DMS153 treated with DMSO at 0.1 percent for 48 hours (cell line): Measurements from ENCODE around the gene EXOC6B.
"Not testable (repeated sequence)": the region's sequence is repeated elsewhere in the genome, so short reads cannot be mapped to it uniquely, and the experiment has no call there.

ENCODE experiments used
- DNase-seq: peaks from one replicate; lab custom pipeline; 2025; ENCODE audit not compliant: unreplicated experiment; lab: John Stamatoyannopoulos, UW

EXOC6B gene

DNA sequence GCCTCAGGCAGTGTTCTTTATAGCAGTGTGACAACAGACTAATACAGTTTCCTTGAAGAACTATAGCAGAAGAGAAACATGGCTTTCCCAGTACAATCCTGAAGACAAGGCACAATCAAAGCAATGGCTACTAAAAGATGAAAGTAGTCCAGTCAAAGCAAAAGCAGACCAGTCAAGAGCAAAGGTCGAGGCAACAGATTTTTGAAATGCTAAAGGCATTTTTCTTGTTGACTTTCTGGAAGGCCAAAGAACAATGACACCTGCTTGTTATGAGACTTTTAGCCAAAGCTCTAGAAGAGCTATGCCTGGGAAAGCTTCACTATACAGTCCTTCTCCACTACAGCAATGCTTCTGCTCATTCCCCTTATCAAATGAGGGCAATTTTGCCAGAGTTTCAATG is 269.9 kb downstream of the EXOC6B start:
- no peak for DNase-seq

GRCh38 chr2:72555363-72555762 is 270.5 kb downstream of the EXOC6B start:
- not testable (repeated sequence) for DNase-seq

DNA sequence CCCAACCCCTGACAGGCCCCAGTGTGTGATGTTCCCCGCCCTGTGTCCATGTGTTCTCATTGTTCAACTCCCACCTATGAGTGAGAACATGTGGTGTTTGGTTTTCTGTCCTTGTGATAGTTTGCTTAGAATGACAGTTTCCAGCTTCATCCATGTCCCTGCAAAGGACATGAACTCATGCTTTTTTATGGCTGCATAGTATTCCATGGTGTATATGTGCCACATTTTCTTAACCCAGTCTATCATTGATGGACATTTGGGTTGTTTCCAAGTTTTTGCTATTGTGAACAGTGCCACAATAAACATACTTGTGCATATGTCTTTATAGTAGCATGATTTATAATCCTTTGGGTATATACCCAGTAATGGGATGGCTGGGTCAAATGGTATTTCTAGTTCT is 270.9 kb downstream of the EXOC6B start:
- DNase-seq: not testable (repeated sequence)

DNA sequence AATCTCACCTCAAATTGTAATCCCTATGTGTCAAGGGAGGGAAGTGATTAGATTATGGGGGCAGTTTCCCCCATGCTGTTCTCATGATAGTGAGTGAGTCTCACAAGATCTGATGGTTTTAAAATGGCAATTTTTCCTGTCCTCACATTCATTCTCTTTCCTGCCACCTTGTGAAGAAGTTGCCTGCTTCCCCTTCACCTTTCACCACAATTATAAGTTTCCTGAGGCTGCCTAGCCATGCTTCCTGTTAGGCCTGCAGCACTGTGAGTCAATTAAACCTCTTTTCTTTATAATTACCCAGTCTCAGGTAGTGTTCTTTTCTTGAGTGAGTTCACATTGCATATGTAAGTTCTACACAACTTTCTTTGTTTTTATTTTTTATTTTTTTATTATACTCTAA is 271.5 kb downstream of the EXOC6B start:
- DNase-seq: no peak

DNA sequence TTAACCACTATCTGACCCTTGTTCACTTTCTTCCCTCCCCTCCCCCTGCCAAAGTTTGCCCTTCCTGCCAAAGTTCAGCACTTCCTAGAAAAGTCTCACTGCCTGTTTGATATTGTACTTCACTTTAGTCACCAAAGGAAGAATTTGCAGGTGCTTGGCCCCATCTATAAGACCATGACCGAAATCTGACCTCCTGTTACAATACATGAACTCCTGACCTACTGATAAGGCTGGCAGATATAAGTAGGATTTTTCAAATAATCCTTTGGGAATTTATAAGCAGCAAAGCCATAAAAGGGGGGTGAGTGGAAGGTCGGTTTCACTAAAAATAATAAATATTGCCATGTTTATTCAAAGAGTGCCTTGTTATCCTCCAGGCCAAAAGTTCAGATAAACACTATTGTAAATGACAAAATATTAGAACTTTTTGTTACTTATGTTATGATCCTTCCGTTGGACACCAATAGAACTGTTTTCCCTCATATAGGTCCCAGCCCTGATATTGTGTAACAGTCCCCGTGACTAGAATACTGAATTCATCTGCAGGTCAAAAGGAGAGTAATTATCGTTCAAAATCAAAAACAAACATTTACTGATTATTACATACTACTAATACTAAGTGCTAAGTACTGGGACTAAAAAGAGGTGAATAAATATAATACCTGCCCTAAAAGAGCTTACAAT is 277.6 kb downstream of the EXOC6B start:
- no peak for DNase-seq

DNA sequence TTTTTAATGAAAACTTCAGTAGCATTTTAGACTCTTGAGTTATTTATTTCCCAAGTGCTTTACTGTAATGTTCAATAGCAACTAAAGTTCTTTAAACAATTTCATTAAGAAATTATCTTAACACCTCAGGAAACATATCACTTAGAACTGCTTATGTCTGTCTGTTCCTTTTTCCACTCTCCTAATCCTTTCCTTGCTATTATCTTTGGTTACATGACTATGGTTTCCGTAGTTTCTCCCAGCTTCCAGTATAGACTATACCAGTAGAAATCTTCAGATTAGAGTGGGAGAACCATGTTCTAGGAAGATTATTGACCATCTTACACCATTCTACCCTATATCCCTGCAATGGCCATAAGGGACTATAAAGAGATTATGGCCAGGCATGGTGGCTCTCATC is 280.0 kb downstream of the EXOC6B start:
- no peak for DNase-seq

GRCh38 chr2:72544554-72544953 is 281.3 kb downstream of the EXOC6B start:
- DNase-seq: no peak

- DNase-seq: no peak
Observed at GRCh38 chr2:72543497-72544216, 282.2 kb downstream of the EXOC6B start.

GRCh38 chr2:72539071-72539552 is 286.7 kb downstream of the EXOC6B start:
- DNase-seq: no peak

- DNase-seq: no peak
Observed at GRCh38 chr2:72538486-72538885, 287.3 kb downstream of the EXOC6B start.

DNA sequence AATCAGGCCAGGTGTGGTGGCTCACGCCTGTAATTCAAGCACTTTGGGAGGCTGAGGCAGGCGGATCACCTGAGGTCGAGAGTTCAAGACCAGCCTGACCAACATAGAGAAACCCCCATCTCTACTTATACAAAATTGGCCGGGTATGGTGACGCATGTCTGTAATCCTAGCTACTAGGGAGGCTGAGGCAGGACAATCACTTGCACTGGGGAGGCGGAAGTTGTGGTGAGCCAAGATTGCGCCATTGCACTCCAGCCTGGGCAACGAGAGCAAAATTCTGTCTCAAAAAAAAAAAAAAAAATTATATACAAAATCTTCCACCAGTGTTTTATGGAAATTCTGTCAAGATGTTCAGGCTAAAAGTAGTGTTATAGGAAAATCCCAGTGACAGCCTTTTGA is 290.2 kb downstream of the EXOC6B start:
- not testable (repeated sequence) for DNase-seq

DNA sequence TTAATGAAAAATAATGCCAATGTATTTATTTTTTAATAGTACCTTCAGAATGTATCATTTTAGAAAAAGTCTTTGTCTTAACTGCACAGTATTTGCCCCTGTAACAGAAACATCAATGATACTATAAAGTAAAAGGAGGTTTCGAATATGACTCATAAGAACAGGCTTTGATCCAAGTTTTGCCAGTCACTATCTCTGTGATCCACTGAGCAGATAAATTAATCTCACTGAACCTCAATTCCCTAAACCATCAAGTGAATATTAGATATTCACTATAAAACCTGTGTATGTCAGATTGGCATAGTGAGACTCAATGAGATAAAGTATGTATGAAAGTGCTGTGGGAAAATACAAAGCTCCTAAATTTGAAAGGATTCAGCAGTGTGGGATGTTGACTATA is 292.1 kb downstream of the EXOC6B start:
- DNase-seq: no peak

DNA sequence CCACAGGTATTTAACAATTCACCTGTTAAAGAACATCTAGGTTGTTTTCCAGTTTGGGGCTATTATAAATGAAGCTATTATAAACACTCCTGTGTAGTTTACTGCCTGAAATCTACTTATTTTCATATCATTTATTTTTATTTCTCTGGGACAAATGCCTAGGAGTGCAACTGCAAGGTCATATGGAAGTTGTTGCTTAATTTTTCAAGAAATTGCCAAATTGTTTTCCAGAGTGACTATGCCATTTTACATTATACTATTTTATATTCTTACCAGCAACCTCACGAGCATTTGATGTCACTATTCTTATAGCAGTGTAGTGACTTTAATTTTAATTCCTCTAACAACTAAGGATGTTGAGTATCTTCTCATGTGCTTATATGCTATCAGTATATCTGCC is 298.4 kb downstream of the EXOC6B start:
- DNase-seq: no peak

DNA sequence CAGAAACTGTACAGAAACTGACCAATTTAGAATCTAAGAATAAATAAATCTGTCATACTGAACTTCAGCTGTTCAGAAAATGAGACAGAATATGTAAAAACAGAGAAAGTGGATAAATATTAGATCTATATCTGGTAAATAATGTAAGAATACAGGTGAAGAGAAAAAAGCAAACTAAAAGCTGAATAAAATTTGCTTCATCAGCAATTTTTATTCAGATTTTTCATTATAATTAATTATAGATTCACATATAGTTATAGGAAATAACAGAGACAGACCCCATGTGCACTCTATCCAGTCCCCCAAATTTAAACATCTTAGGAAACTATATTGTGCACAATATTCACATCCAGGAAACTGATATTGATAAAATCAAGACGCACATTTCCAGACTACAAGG is 299.2 kb downstream of the EXOC6B start:
- DNase-seq: no peak

GRCh38 chr2:72524071-72524470 is 301.8 kb downstream of the EXOC6B start:
- DNase-seq: no peak

- no peak for DNase-seq
Observed at GRCh38 chr2:72515696-72516095, 310.1 kb downstream of the EXOC6B start.

GRCh38 chr2:72513011-72513410 is 312.8 kb downstream of the EXOC6B start:
- DNase-seq: no peak

DNA sequence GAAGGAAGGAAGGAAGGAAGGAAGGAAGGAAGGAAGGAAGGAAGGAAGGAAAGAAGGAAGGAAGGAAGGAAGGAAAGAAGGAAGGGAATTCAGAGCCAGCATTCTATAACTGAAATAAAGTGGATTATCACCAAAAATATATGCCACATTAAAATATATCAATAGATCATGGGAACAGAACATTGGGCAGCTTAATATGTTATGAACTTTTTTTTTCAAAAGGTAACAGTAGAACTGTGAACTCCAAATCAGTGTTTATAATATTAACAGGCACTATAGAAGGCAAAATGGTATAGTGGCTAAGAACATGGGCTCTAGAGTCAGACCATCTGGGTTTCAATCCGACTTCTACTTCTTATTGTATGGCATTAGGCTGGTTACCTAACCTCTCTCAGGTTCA is 313.5 kb downstream of the EXOC6B start:
- no peak for DNase-seq

GRCh38 chr2:72511906-72512305 is 313.9 kb downstream of the EXOC6B start:
- no peak for DNase-seq

DNA sequence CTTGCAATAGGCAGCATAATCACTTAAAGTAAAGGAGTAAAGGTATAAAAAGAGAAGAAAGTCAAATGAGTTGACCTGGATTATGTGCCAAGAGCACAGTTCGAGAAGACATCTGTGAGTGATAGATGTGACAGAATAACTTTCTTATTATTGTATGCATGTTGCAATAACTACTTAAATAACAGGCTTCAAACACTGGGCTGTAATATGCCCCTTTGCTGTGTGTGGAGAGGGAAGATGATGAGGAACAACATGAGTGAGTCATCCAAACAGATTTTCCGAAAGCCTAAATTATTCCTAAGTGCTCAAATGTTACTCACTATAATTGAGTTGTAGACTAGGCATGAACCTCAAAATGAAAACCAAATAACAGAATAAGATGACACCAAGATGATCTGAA is 328.1 kb downstream of the EXOC6B start:
- DNase-seq: no peak

GRCh38 chr2:72496479-72496878 is 329.4 kb downstream of the EXOC6B start:
- DNase-seq: no peak

- no peak for DNase-seq
Observed at GRCh38 chr2:72494392-72494791, 331.4 kb downstream of the EXOC6B start.

DNA sequence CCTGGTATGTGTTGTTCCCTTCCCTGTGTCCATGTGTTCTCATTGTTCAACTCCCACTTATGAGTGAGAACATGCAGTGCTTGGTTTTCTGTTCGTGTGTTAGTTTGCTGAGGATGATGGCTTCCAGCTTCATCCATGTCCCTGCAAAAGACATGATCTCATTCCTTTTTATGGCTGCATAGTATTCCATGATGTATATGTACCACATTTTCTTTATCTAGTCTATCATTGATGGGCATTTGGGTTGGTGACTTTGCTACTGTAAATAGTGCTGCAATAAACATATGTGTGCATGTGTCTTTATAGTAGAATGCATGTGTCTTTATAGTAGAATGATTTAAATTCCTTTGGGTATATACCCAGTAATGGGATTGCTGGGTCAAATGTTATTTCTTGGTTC is 341.2 kb downstream of the EXOC6B start:
- DNase-seq: not testable (repeated sequence)
